Spleen (tissue), 11 donors: ENCODE results near the gene PIBF1. TPM values are rescaled to one million over a fixed set of nuclear protein-coding genes. Genes with fewer than 3 reads are reported as not detected.

Source experiments
- DNase-seq: peaks from one replicate; pipeline ENCODE4 v3.0.0-alpha.2; 2020
- H3K27ac ChIP-seq, 8 donors: fragments of 200-600 bp; sonication (generic) in 7 of 8; 1 replicate in 4 of 8; 2 replicates in 4 of 8; pipeline versions ENCODE4 v1.5.0 to v1.8.0; 2016 to 2021; ENCODE audit warnings: inconsistent platforms in 4 of 8, mild to moderate bottlenecking in 4 of 8, moderate library complexity in 1 of 8
- H3K27me3 ChIP-seq, 7 donors: fragments of 200-600 bp; sonication (generic) in 6 of 7; replicated peaks in 1 of 7; 1 replicate in 4 of 7; 2 replicates in 3 of 7; pipeline versions ENCODE4 v1.5.0 to v1.8.0; 2016 to 2021; ENCODE audit warnings: inconsistent platforms in 3 of 7, mild to moderate bottlenecking in 1 of 7
- H3K36me3 ChIP-seq, 6 donors: fragments of 200-600 bp; sonication (generic) in 5 of 6; 1 replicate in 4 of 6; 2 replicates in 2 of 6; pipeline versions ENCODE4 v1.5.0 to v1.8.0; 2016 to 2021; ENCODE audit warnings: inconsistent platforms in 2 of 6
- H3K4me1 ChIP-seq, 6 donors: fragments of 200-600 bp; sonication (generic) in 5 of 6; 1 replicate in 3 of 6; 2 replicates in 3 of 6; pipeline versions ENCODE4 v1.5.0 to v1.8.0; 2016 to 2021; ENCODE audit warnings: inconsistent platforms in 3 of 6
- H3K4me3 ChIP-seq, 8 donors: fragments of 200-600 bp; sonication (generic) in 7 of 8; 1 replicate in 4 of 8; 2 replicates in 4 of 8; pipeline versions ENCODE4 v1.5.0 to v1.8.0; 2016 to 2021; ENCODE audit warnings: inconsistent platforms in 4 of 8, mild to moderate bottlenecking in 4 of 8, moderate library complexity in 2 of 8
- H3K9me3 ChIP-seq, 8 donors: fragments of 200-600 bp; sonication (generic) in 7 of 8; 1 replicate in 4 of 8; 2 replicates in 4 of 8; pipeline versions ENCODE4 v1.5.0 to v1.8.0; 2016 to 2021; ENCODE audit warnings: inconsistent platforms in 4 of 8
- CTCF ChIP-seq, 11 experiments: fragments of 200-600 bp in 7 of 11; fragments of 450-650 bp in 4 of 11; sonication (generic) in 4 of 11; IDR thresholded peaks in 8 of 11; conservative IDR thresholded peaks in 3 of 11; 1 replicate in 7 of 11; 2 replicates in 4 of 11; pipeline versions ENCODE4 v1.4.0 to v1.8.0; 2016 to 2021; ENCODE audit warnings: antibody characterized with exemption in 11 of 11, inconsistent platforms in 4 of 11, mild to moderate bottlenecking in 1 of 11
- POLR2A ChIP-seq, 3 donors: fragments of 450-650 bp; IDR thresholded peaks; one replicate each; pipeline ENCODE4 v1.5.1; 2017; ENCODE audit warnings: antibody characterized with exemption in 3 of 3, mild to moderate bottlenecking in 1 of 3
- POLR2AphosphoS5 ChIP-seq, 3 donors: sonication (generic); formaldehyde crosslinking; IDR thresholded peaks; one replicate each; pipeline ENCODE4 v1.5.1; 2017; ENCODE audit warnings: antibody characterized with exemption in 3 of 3
- WGBS, 5 donors: extraction: QIAGEN DNeasy Blood & Tissue Kit in 3 of 5; methylation state at CpG; one replicate each; pipeline versions ENCODE4 v1.1.5 to v1.1.7; 2013 to 2018; 5-methylcytosine and 5-hydroxymethylcytosine counted together
- intact Hi-C: fragments of 100-400 bp; cut with DNase I; formaldehyde crosslinking; loops from one replicate; pipeline ENCODE4 v1.15.0; 2023; ENCODE audit warnings: low total_unique reads
- polyA plus RNA-seq, 3 donors: library from polyadenylated mRNA; stranded (reverse); fragments of 200-250 nt; gene quantifications; one replicate each; pipeline ENCODE4 v1.2.1, GENCODE V29; 2013
- total RNA-seq, 7 donors: library from RNA; depleted of rRNA in 3 of 7; stranded (reverse); fragments of >200 nt in 3 of 7; fragmentation: NEBNext Ultra II Directional in 4 of 7; extraction: Animal tissue kit (Norgen Biotek cat#: 25700) in 4 of 7; gene quantifications; one replicate each; pipeline versions ENCODE4 v1.1.0 to v1.2.1, GENCODE V29; 2016 to 2021
- donor health status: healthy with polysubstance abuse.
- donor health status: DM: no; HTN: no; CAD: no; lungs with moderate emphysema.
- donor health status: DM: no; HTN: no; CAD: no.
- donor health status: Bipolar disorder and iron deficiency.
- donor health status: healthy.
- donor health status: DM: no; HTN: no; CAD: no.
- donor health status: DM: yes; HTN: yes; CAD: no.

Gene PIBF1
- total and polyA plus RNA-seq, 10 donors = 11.0 to 35.6 (median 27.9) TPM

- no peaks in the 10 kb centered on the region for H3K4me1 ChIP-seq
- TF ChIP-seq CTCF (IDR thresholded peaks at IDR 0.05 in 8 of 11, conservative IDR thresholded peaks at IDR 0.05 in 3 of 11) = no peak
- TF ChIP-seq POLR2AphosphoS5 (IDR thresholded peaks at IDR 0.05) = no peak
- no peak for TF ChIP-seq POLR2A (IDR thresholded peaks at IDR 0.05)
- H3K4me3 ChIP-seq = no peak overlapping the region
- WGBS, 5 donors = 60 to 82% (median 80%) methylated on average over 2 of the region's 2 CpGs
- intact Hi-C loops = no loop called here
- no peaks in the 10 kb centered on the region for H3K9me3 ChIP-seq
- DNase-seq = no peak
- H3K27ac ChIP-seq = no peak overlapping the region
- H3K36me3 ChIP-seq = no peaks in the 10 kb centered on the region
- H3K27me3 ChIP-seq = no peaks in the 10 kb centered on the region
Observed at GRCh38 chr13:73035660-73036059, 253.7 kb downstream of the PIBF1 start.

DNA sequence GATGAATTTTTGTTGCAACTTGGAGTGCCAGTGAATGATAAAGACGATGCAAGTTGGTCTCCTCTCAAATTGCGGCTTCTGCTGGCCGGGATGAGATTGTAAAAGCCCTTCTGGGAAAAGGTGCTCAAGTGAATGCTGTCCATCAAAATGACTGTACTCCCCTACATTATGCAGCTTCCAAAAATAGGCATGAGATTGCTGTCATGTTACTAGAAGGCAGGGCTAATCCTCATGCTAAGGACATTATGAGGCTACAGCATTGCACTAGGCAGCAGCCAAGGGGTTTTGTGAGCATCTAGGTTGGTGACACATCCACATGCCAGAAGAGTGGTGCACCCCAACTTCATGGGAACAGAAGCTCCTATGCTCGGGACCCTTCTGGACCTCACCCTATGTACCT, 254.6 kb downstream of the PIBF1 start:
- DNase-seq = no peak
- H3K27ac ChIP-seq = no peak overlapping the region
- no peaks in the 10 kb centered on the region for H3K27me3 ChIP-seq
- H3K4me3 ChIP-seq = no peak overlapping the region
- no peak for TF ChIP-seq CTCF (IDR thresholded peaks at IDR 0.05 in 8 of 11, conservative IDR thresholded peaks at IDR 0.05 in 3 of 11)
- TF ChIP-seq POLR2A (IDR thresholded peaks at IDR 0.05) = no peak
- TF ChIP-seq POLR2AphosphoS5 (IDR thresholded peaks at IDR 0.05) = no peak
- H3K4me1 ChIP-seq = no peaks in the 10 kb centered on the region
- no peaks in the 10 kb centered on the region for H3K9me3 ChIP-seq
- intact Hi-C loops = no loop called here
- 91 to 99% (median 97%) methylated on average over 4 of the region's 4 CpGs for WGBS, 5 donors
- no peaks in the 10 kb centered on the region for H3K36me3 ChIP-seq

- no peaks in the 10 kb centered on the region for H3K36me3 ChIP-seq
- H3K4me1 ChIP-seq = no peaks in the 10 kb centered on the region
- DNase-seq = no peak
- H3K9me3 ChIP-seq = no peaks in the 10 kb centered on the region
- no peak overlapping the region for H3K27ac ChIP-seq
- H3K4me3 ChIP-seq = no peak overlapping the region
- intact Hi-C loops = no loop called here
- TF ChIP-seq CTCF (IDR thresholded peaks at IDR 0.05 in 8 of 11, conservative IDR thresholded peaks at IDR 0.05 in 3 of 11) = no peak
- no peak for TF ChIP-seq POLR2AphosphoS5 (IDR thresholded peaks at IDR 0.05)
- no peak for TF ChIP-seq POLR2A (IDR thresholded peaks at IDR 0.05)
- H3K27me3 ChIP-seq = no peaks in the 10 kb centered on the region
Observed at GRCh38 chr13:73038064-73038463, 256.1 kb downstream of the PIBF1 start.

DNA sequence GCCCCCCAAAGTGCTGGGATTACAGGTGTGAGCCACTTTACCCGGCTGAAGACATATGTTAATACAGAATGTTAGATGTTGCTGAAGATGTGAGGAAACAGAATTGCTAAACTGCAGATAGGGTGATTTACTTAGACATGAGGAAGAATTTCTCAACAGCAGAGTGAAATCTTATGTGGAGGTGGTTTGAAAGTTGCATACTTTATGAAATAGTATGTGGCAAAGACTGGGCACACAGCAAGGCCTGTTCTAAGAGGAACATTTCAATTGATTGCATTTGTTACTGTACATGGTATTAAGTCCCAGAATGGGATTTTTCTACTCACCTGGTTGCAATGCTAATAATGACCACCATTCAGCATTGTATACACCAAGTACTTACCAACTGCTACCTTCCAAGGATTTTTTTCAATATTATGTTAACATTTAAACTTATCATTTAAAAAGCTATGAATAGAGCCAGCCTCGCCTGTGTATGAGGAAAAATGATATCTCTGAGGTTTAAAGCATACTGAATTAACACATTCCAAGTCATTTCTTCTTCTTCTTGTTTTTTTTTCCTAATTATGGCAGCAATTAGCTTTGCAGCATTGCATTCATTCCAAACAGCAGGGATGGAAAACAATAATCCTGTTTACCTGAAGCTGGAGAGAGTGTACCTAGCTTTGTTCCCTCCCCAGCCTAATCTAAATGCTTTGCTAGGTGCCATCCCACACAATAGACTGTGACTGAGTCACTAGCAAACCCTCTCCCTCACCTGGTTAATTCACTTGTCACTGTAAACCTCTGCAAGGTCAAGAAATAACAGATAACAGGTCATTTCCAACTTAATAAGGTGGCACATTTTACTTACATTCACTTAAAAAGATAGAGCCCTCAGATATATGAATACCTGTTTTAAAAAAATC, 257.5 kb downstream of the PIBF1 start:
- 67 to 88% (median 70%) methylated on average over 2 of the region's 2 CpGs for WGBS, 5 donors
- Histone ChIP-seq H3K9me3 (no peaks in the 10 kb centered on the region), H3K4me3 (no peak overlapping the region), H3K36me3 (no peaks in the 10 kb centered on the region), H3K4me1 (no peaks in the 10 kb centered on the region), H3K27ac (peak overlapping the region in 3 of 8 donors; percentile 16 to 34 (median 26)), H3K27me3 (no peaks in the 10 kb centered on the region)
- no peak for TF ChIP-seq CTCF (IDR thresholded peaks at IDR 0.05 in 8 of 11, conservative IDR thresholded peaks at IDR 0.05 in 3 of 11)
- TF ChIP-seq POLR2AphosphoS5 (IDR thresholded peaks at IDR 0.05) = no peak
- TF ChIP-seq POLR2A (IDR thresholded peaks at IDR 0.05) = no peak
- no peak for DNase-seq
- intact Hi-C loops = no loop called here
